Renal cortex interstitium (tissue), 11 donors: ENCODE results near the gene CLIC6. TPM values are rescaled to one million over a fixed set of nuclear protein-coding genes. Genes with fewer than 3 reads are reported as not detected.
"Not testable (repeated sequence)": the region's sequence is repeated elsewhere in the genome, so short reads cannot be mapped to it uniquely, and the experiment has no call there.

ENCODE experiments used
- DNase-seq, 11 donors: peaks; one replicate each; pipeline ENCODE4 v3.0.0-alpha.2; 2013; ENCODE audit warnings: low read depth in 9 of 11, low spot score in 4 of 11; ENCODE audit errors: extremely low read depth in 1 of 11
- polyA plus RNA-seq, 3 donors: library from polyadenylated mRNA; unstranded; fragments of 120-200 nt; gene quantifications; one replicate each; pipeline ENCODE4 v1.2.1, GENCODE V29; 2013; ENCODE audit not compliant: insufficient read length in 3 of 3

Gene CLIC6
- polyA plus RNA-seq, 3 donors: 1.5 to 2.9 (median 1.6) TPM

DNA sequence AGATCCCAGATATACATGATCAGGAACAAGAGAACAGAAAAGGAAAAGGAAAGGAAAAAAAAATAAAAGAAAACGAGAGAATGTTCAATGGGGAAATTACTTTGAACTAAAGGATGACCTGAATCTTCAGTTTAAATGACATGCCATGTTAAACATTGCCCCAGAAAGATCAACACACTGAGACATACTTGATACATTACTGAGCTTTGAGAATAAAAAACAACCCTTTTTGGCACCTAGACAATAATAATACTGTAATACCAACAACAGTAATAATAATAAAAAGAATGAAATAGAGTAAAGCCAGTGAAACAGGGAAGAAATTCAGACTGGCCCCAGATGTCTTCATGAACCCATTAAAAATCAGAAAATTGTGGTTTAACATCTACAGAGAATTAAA lies 44.8 kb downstream of the CLIC6 start:
- DNase-seq: no peak

DNA sequence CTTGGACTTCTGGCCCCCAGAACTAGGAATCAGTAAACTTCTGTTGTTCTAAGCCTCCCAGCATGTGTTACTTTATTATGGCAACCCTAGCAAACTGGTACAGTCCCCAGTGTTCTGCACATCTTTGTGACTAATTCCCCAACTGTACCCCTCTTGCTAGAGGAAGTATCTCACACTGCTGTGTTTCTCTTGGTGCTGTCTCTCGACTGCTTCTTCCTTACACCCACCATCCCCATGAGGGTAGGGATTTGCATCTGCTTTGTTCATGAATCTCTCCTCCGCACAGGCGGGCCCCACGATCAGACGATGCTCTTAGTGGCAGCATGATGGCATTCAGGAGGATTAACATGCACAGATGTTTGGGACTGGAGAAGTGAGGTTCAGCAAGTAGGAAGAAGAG lies 46.7 kb downstream of the CLIC6 start:
- DNase-seq: no peak

DNA sequence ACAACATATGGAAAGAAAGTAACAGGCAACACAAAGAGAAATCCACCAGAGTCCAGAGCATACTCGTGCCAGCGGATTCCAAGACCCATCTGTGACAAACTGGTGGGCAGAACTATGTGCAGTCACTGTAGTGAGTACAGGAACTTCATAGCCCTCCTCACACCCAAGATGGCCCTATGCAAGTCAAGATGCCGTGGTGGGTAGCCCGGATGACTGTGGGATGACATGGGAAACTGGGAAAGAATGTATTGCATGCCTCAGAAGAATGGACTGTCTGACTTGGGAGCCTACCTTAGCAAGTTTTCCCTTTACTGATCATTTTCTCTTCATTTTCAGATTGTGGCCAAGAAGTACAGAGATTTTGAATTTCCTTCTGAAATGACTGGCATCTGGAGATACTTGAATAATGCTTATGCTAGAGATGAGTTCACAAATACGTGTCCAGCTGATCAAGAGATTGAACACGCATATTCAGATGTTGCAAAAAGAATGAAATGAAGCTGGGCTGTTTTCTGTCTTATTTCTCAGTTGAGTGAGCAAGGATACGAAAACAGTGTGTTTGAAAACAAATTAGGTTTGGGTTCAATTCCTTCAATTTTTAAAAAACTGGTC lies 47.3 kb downstream of the CLIC6 start:
- DNase-seq: no peak

DNA sequence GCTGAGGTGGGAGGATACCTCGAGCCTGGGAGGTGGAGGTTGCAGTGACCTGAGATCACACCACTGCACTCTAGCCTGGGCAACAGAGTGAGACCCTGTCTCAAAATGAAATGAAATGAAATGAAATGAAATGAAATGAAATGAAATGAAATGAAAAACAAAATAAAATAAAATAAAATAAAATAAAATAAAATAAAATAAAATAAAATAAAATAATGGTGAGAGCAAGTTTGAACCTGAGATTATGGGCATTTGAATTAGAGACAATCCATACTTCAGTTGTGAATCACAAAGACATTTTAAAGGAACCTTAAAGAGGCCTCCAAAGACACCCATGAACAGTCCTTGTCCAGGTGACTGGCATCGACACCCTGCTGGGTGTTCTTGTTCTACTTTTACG lies 49.7 kb downstream of the CLIC6 start:
- DNase-seq: not testable (repeated sequence)

DNA sequence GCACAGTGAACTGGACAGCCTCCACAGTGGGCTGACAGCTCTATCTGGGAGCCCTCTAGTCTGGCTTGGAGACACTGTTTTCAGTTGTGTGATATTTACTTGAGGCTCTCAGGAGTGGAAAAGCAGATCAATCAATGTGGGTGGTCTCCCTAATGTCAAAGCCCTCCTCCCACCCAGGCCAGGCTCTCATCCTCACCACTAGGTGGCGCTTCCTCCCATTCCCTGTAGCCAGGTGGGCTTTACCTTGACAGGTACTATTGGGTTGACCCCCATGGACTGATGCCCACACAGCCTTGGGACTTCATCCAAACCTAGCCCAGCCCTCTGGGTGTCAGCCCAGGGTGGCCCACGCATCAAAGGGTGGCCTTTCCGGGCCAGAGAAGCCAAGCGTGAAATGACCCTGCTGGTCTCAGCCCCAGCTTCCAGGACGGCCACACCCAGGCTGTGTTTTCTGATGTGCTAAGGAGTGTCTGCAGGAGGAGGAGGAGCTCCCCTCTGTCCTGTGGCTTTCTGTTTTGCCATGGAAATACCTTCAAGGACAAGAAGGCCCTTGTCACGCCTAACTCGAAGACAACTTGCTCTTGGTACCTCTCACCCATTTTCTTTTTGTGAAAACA lies 54.0 kb downstream of the CLIC6 start:
- no peak for DNase-seq

DNA sequence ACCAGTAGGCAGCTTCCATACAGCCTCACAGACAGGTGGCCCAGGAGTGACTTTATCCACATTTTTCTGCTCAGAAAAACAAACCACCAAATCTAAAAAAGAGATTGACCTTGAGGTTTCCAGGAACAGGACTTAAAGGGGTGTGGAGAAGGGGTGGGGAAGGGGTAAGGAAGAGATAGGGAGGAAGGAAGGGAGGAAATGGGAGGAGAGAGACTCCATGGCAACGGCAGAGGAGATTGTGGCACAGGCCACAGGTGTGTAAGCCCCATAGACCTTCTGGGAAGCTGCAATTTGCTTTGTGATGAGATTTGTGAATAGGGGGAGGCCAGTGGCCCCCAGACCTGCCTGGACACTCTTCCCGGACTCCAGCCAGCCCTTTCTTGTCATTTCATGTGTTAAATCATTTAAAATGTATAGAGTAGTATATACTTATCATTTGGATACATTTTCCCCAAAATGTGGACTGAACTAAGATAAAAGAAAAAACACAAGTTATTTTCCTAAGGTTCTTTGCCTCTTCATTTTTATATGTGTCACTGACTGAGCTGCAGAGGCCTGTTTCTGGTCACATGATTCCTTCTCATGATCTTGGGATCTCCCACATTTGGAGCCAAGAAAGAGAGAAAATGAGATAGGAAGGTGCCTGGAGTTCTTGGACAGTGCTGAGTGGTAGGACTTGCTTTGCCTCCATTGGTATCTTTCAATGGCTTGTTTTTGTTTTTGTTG lies 55.5 kb downstream of the CLIC6 start:
- no peak for DNase-seq

DNA sequence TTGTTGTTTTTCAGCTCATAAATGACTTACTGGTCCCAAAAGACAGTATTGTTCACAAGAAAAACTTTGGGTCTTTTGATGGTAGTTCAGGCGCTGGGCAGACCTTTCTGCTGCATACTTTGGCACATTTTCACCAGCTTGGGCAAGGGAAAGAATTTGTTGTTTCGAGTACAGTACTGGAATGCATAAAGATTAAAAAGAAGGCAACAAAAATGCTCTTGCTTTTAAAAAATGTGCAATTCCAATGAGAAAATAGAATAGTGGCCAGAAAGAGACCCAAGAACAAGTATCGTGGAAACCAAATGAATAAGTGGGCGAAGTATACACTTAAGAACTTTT lies 56.0 kb downstream of the CLIC6 start:
- no peak for DNase-seq

DNA sequence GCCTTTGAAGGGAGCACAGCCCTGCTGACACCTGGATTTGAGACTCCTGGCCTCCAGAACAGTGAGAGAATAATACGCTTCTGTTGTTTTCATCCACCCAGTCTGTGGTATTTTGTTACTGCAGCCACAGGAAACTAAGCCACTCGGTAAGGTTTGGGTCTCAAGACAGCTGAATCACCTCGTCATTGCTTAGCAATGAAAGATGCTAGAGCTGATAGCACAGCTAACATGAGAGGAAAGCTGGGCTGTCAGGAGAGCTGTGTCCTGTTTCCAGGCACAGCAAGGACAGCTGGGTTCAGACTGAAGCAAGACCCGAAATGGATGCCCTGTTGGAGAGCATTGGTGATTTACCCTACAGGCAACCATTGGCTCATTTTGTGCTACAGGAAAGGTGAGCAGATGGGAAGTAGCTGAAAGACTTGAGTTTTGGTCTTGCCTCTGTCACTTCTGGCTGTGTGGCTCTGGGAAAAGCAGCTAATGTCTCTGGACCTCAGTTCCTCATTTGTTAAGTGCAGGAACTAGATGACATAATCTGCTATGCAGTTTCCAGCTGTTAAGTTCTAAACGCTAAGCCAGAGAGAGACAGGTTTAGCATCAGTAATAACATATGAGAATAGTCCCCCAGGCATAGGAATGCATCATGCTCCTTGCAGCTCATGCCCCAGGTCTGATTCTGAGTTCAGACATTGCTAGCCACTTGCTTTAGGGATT lies 58.0 kb downstream of the CLIC6 start:
- no peak for DNase-seq

DNA sequence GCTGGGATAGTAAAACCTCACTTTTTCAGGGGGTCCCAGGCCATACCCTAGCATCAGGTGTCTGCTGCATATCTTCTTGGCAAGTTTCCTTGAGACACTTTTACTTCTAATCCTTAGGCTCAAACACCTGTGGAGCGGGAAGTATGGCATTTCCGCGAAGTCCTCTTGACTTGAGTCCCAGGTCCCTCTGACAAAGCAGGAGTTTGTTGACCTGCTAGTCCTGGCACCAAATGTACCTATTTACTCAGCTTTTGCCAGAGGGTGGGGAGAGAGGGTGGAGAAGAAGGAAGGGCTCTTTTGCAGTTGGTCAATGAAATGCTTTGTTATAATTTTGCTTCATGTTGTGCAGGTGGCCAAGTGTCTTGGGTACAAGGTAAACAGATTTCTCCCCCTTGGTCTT lies 59.7 kb downstream of the CLIC6 start:
- no peak for DNase-seq

DNA sequence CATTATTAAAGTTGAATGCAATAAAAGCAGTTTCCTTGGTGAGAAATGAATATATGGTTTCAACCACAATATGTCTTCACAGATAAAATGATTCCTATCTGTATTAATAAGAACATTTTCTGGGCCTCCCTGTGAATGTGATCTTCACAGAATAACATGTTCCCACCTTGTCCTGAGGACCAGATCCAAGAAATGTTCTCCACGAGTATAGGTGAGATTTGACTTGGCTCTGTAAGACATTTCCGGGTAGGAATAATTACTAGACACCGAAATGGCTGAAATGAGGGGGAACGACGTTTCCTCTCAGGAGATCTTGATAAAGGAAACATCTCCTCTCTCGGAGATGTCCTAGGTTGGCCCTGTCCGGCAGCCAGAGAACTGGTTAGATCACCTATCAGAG lies 61.4 kb downstream of the CLIC6 start:
- DNase-seq: no peak

DNA sequence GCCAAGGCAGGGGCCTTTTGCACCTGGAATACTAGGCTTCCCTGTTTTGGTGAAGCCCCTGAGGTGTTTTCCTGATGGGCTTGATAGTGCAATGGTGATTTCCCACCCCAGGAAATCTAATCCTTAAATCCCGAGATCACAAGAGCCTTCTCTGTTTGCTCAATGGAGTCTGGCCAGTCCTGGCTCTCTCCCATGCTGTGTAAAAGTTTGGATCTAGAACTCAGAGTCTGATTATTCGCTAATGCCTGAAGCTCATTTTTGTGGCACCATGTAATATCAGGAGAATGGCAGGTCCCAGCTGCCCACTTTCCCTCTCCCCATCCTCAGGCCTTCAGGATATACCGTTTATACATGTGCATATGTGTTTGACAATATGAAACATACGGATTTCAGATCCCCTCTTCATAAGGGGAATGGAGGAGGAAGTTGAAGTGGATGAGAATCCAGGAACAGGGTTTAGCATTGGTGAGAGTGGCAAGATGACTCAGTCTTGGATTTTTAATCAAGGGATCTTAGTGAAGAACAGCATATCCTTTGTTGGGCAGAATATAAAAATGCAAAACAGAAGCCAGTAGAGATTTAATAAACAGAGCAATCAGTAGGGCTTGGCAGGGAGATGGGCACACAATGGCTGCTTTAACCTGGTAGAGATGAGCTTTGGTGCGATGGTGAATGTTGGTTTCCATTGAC lies 62.1 kb downstream of the CLIC6 start:
- DNase-seq: no peak

DNA sequence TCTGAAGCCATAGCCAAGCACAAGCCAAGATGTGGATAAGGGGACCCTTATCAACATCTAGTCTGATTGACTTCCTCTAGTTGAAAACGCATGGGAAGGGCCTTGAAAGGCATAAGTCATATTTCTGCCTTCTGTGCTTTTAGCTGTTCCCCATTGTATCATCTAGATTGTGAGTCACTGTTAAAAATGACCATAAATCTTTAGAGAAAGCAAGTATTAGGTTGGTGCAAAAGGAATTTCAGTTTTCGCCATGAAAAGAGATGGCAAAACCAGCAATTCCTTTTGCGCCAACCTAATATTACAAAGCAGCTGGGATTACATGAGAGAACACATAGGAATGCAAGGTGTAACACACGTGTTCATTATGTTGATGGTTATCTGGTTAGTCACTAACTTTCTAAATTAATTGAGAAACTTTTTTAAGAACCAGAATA lies 63.6 kb downstream of the CLIC6 start:
- no peak for DNase-seq

DNA sequence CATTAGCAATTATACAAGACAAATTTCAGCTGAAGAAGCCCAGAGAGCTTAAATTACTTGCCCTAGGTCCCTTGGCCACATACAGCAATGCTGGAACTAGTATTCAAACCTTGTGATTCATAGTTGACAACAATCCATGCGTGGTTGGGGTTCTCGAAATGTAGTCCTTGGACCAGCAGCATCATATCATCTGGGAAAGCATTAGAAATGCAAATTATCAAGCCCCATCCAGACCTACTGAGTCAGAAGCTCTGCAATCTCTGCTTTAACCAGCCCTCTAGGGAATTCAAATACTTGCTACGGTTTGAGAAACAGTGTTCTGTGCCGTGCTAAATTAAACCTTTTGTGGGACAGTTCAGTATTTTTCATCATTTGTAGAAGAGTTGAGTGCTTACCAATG lies 65.1 kb downstream of the CLIC6 start:
- no peak for DNase-seq

DNA sequence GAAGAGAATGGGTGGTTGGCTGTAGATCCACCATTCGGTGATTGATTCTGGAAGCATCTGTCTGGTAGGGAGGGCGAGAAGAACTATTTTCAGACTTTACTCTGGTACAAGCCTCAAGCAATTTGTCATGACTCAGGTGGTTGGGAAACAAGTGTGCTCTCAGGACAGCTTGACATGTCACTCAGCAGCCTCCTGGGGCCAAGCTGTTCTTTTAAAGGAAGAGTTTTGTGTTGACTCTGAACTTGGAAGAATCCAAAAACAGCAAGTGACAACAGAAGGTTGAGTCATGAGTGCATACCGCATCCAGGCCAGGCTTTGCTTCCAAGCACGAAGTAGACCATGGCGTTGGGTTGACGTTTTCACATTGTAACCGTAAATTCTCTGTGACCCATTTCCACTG lies 65.9 kb downstream of the CLIC6 start:
- no peak for DNase-seq

DNA sequence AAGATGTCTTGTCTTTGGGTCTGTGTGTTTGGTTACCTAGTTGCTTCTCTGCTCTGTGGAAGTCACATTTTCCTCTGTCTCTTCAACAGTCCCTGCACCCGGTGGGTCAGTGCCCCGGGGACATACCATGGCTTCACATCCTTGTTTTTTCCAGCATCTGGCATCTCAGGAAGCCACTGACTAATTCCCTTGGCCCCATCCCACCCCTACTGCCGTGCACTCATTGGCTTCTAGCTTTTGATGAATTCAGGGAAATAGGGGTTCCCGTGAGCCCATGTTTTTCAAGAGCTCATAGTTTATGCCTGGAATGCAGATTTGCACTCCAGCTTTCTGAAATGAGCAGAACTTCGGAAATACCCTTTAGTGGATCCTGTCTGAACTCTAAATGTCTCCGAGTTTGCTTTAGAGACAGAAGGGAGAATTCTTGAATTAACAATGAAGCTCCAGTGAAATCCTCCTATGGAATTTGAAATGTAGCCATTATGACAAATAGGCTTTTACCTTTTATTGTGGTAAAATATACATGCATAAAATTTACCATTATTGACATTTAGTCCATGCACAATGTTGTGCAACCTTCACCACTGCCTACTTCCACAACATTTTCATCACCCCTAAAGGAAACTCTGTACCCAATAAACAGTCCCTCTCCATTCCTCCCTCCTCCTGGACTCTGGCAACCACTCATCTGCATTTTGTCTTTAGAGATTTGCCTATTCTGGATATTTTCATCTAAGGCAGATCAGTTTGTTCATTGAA lies 67.5 kb downstream of the CLIC6 start:
- no peak for DNase-seq

DNA sequence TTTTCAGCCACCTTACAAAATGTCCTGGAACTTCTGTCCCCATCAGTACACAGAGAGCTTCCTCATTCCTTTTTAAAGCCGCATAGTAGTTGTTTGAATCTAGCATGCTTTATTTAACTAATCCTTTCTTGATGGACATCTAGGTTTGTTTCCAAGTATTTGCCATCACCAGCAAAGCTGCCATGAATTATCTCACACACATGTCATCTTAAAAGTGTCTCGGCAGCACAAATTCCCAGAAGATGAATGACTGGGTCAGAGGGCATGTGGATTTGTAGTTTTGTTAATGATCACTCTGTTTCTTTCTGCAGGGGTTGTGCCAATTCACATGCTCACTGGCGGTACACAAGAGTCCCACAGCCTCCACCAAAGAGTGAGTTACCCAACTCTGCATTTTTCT lies 68.3 kb downstream of the CLIC6 start:
- DNase-seq: no peak

DNA sequence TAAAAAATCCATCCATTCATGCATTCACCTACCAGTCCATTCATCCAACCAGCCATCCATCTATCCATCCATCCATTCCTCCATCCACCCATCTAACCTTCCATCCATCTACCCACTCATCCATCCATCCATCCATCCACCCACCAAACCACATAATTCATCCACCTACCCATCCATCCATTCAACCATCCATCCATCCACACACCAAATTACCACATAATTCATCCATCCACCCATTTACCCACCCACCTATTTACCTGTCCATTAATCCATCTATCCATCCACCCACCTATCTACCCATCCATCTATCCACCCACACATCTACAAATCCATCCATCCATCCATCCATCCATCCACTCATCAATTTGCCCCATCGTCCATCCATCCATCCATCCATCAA lies 71.4 kb downstream of the CLIC6 start:
- no peak for DNase-seq

DNA sequence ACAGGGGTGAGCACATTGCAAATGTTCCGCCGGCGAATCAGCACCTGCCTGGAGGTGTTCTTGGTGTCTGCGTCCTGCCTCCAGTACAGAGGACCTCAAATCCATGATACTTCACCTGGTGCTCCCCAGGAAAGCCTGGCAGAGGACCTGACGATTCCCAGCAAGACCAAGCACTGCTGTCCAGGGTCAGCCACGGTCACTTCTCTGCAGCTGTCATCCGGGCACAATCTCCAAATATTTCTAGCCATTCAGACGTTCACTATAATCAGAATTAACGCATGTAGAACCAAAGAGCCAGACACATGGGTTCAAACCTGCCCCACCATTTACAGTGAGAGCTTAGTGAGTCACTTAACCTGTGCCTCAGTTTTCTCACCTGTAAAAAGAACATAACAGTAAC lies 74.5 kb downstream of the CLIC6 start:
- DNase-seq: no peak

DNA sequence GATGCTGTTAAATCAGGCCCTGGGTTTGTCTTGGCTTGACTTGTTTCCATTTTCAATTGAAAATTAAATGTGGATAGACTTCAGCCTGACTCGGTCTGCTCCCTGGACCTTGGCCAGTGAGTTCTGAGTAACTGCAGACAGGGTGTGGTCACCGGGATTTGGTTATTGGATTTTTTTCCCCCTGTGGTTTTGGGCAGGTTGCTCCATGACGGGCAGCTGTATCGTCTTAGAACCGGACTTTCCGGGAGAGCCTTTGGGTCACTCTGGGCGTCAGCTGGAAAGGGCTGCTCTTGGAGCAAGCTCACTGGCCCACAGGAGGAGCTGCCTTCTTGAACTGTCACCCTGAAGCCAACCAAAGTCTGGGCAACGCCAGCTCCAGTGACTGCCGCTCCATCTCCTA lies 75.0 kb downstream of the CLIC6 start:
- DNase-seq: no peak
